Keratinocyte (primary cell): ENCODE measurements around the gene BBS9. TPM values are rescaled to one million over a fixed set of nuclear protein-coding genes. Genes with fewer than 3 reads are reported as not detected.

Experiments used
- DNase-seq: peaks from one replicate; pipeline ENCODE4 v3.0.0-alpha.2; 2011; ENCODE audit warnings: low read depth, missing footprints, low spot score
- FAIRE-seq: peaks from 2 replicates; lab custom pipeline; 2011; peaks lifted over from hg19 to GRCh38; lab: Jason Lieb, UNC
- H2AFZ ChIP-seq: 2 replicates; pipeline ENCODE4 v1.6.0; 2012; ENCODE audit warnings: low read length, control low read depth, inconsistent platforms; ENCODE audit not compliant: control insufficient read depth
- H3K27ac ChIP-seq: 2 replicates; pipeline ENCODE4 v1.5.1; 2011; ENCODE audit warnings: low read length; ENCODE audit not compliant: control insufficient read depth, insufficient read depth
- H3K27me3 ChIP-seq: 3 replicates; pipeline ENCODE4 v1.6.0; 2011; ENCODE audit warnings: low read length; ENCODE audit not compliant: control insufficient read depth, insufficient read depth; ENCODE audit errors: extremely low read depth
- H3K36me3 ChIP-seq, 2 experiments: 2 replicates in 1 of 2; 3 replicates in 1 of 2; pipeline ENCODE4 v1.5.1; 2011; ENCODE audit warnings: low read length in 2 of 2, mild to moderate bottlenecking in 1 of 2; ENCODE audit not compliant: control insufficient read depth in 2 of 2, insufficient read depth in 2 of 2; ENCODE audit errors: extremely low read depth in 1 of 2
- H3K4me1 ChIP-seq: 3 replicates; pipeline ENCODE4 v1.5.1; 2011; ENCODE audit warnings: low read length; ENCODE audit not compliant: control insufficient read depth, insufficient read depth; ENCODE audit errors: extremely low read depth
- H3K4me2 ChIP-seq: 3 replicates; pipeline ENCODE4 v1.6.0; 2011; ENCODE audit warnings: low read depth, low read length; ENCODE audit not compliant: control insufficient read depth, insufficient read depth; ENCODE audit errors: extremely low read depth
- H3K4me3 ChIP-seq, 3 experiments: fragments of 200-600 bp in 1 of 3; sonication (generic) in 1 of 3; 2 replicates in 2 of 3; 3 replicates in 1 of 3; pipeline ENCODE4 v1.5.1; 2011 to 2016; ENCODE audit warnings: low read length in 3 of 3, mild to moderate bottlenecking in 3 of 3, control low read depth in 2 of 3, inconsistent platforms in 1 of 3, low read depth in 1 of 3, mixed read lengths in 1 of 3, mixed run types in 1 of 3, moderate library complexity in 1 of 3; ENCODE audit not compliant: control insufficient read depth in 2 of 3, insufficient read depth in 2 of 3; ENCODE audit errors: extremely low read depth in 1 of 3
- H3K79me2 ChIP-seq: 2 replicates; pipeline ENCODE4 v1.6.0; 2012; ENCODE audit warnings: low read length; ENCODE audit not compliant: control insufficient read depth, insufficient read depth
- H3K9ac ChIP-seq: 3 replicates; pipeline ENCODE4 v1.6.0; 2011; ENCODE audit warnings: low read length; ENCODE audit not compliant: control insufficient read depth, insufficient read depth; ENCODE audit errors: extremely low read depth
- H3K9me1 ChIP-seq: 3 replicates; pipeline ENCODE4 v1.6.0; 2011; ENCODE audit warnings: low read length; ENCODE audit not compliant: control insufficient read depth, insufficient read depth; ENCODE audit errors: extremely low read depth
- H3K9me3 ChIP-seq: 2 replicates; pipeline ENCODE4 v1.5.1; 2012; ENCODE audit warnings: low read depth, low read length; ENCODE audit not compliant: control insufficient read depth
- H4K20me1 ChIP-seq: 3 replicates; pipeline ENCODE4 v1.6.0; 2011; ENCODE audit warnings: low read length; ENCODE audit not compliant: control insufficient read depth, insufficient read depth; ENCODE audit errors: extremely low read depth
- CTCF ChIP-seq, 3 experiments: IDR thresholded peaks in 1 of 3; conservative IDR thresholded peaks in 1 of 3; optimal IDR thresholded peaks in 1 of 3; 2 replicates in 2 of 3; 3 replicates in 1 of 3; pipeline versions ENCODE3 to v1.5.1; 2011; ENCODE audit warnings: low read length in 3 of 3, mild to moderate bottlenecking in 3 of 3, moderate library complexity in 2 of 3, control low read depth in 1 of 3, inconsistent platforms in 1 of 3; ENCODE audit not compliant: insufficient read depth in 2 of 3; ENCODE audit errors: extremely low read depth in 1 of 3
- EZH2 ChIP-seq: IDR thresholded peaks from one replicate; pipeline ENCODE4 v1.6.1; 2012; ENCODE audit warnings: inconsistent platforms, mild to moderate bottlenecking, low read length, moderate library complexity
- dilution Hi-C: fragments of 300-500 bp; cut with MboI; formaldehyde crosslinking; loops from one replicate; pipeline ENCODE4 v1.7.0; 2020; ENCODE audit warnings: low sequenced_read_pairs; ENCODE audit not compliant: extremely low pct_ligation_motif_present
- polyA plus RNA-seq, 5 experiments: library from polyadenylated mRNA; depleted of rRNA in 3 of 5; stranded (reverse) in 3 of 5; stranded (forward) in 1 of 5; unstranded in 1 of 5; fragments of >200 nt; gene quantifications; 1 replicate in 1 of 5; 2 replicates in 3 of 5; 3 replicates in 1 of 5; pipeline versions ENCODE4 v1.2.1 to v1.2.3, GENCODE V29; 2011 to 2012; ENCODE audit warnings: missing spikeins in 2 of 5, low read depth in 1 of 5, low replicate concordance in 1 of 5

The BBS9 gene
- polyA plus RNA-seq, 1 donor (not counting 4 experiments of a cell fraction or from before 2014, with no cell fraction given): 7.6 TPM

GRCh38 chr7:33250421-33250871, 121.1 kb downstream of the BBS9 start:
- FAIRE-seq (no peak), DNase-seq (no peak)
- Histone ChIP-seq H3K4me3 (no peak overlapping the region), H3K4me1 (no peaks in the 10 kb centered on the region), H3K4me2 (no peak overlapping the region), H2AFZ (no peak overlapping the region), H3K27ac (no peak overlapping the region), H3K36me3 (no peaks in the 10 kb centered on the region), H3K9ac (no peak overlapping the region), H3K27me3 (no peaks in the 10 kb centered on the region), H3K79me2 (no peaks in the 10 kb centered on the region), H4K20me1 (no peaks in the 10 kb centered on the region), H3K9me3 (no peaks in the 10 kb centered on the region), H3K9me1 (no peaks in the 10 kb centered on the region)
- no peak for TF ChIP-seq EZH2
- TF ChIP-seq CTCF (optimal IDR thresholded peaks at IDR 0.05 in 1 of 3, IDR thresholded peaks at IDR 0.05 in 1 of 3, conservative IDR thresholded peaks at IDR 0.05 in 1 of 3; ENCODE audit: extremely low read depth in 1 of 3, insufficient read depth in 2 of 3, low read length in 3 of 3): no peak
- dilution Hi-C loops: no loop called here

GRCh38 chr7:33251301-33251700, 121.9 kb downstream of the BBS9 start:
- Histone ChIP-seq H3K4me1 (no peaks in the 10 kb centered on the region), H3K27ac (no peak overlapping the region), H3K9me1 (no peaks in the 10 kb centered on the region), H3K4me3 (no peak overlapping the region), H3K27me3 (no peaks in the 10 kb centered on the region), H3K79me2 (no peaks in the 10 kb centered on the region), H3K9ac (no peak overlapping the region), H3K36me3 (no peaks in the 10 kb centered on the region), H3K4me2 (no peak overlapping the region), H4K20me1 (no peaks in the 10 kb centered on the region), H2AFZ (no peak overlapping the region), H3K9me3 (no peaks in the 10 kb centered on the region)
- FAIRE-seq (no peak), DNase-seq (no peak)
- dilution Hi-C loops: no loop called here
- no peak for TF ChIP-seq EZH2
- TF ChIP-seq CTCF (optimal IDR thresholded peaks at IDR 0.05 in 1 of 3, IDR thresholded peaks at IDR 0.05 in 1 of 3, conservative IDR thresholded peaks at IDR 0.05 in 1 of 3; ENCODE audit: extremely low read depth in 1 of 3, insufficient read depth in 2 of 3, low read length in 3 of 3): no peak
